NT2/D1 (cell line): ENCODE measurements around the gene ARHGAP32.
"Not testable (repeated sequence)": the region's sequence is repeated elsewhere in the genome, so short reads cannot be mapped to it uniquely, and the experiment has no call there.

Source experiments
- DNase-seq: peaks from one replicate; pipeline ENCODE4 v3.0.0-alpha.2; 2011; ENCODE audit warnings: low read depth, low spot score
- H3K27me3 ChIP-seq: 2 replicates; pipeline ENCODE4 v1.6.0; 2011; ENCODE audit warnings: mild to moderate bottlenecking; ENCODE audit not compliant: insufficient read length, insufficient read depth
- H3K36me3 ChIP-seq: 2 replicates; pipeline ENCODE4 v1.6.1; 2011; ENCODE audit warnings: mild to moderate bottlenecking, low read length, mixed read lengths; ENCODE audit not compliant: insufficient read depth, insufficient read length
- H3K4me1 ChIP-seq: 2 replicates; pipeline ENCODE4 v1.5.1; 2011; ENCODE audit not compliant: insufficient read depth, insufficient read length
- H3K4me3 ChIP-seq: 2 replicates; pipeline ENCODE4 v1.5.1; 2011; ENCODE audit warnings: low read depth; ENCODE audit not compliant: insufficient read length
- H3K9ac ChIP-seq: 2 replicates; pipeline ENCODE4 v1.6.0; 2011; ENCODE audit warnings: low read depth; ENCODE audit not compliant: insufficient read length
- H3K9me3 ChIP-seq: 2 replicates; pipeline ENCODE4 v1.5.1; 2011; ENCODE audit warnings: mild to moderate bottlenecking, low read length; ENCODE audit not compliant: insufficient read depth
- SUZ12 ChIP-seq: IDR thresholded peaks from 2 replicates; pipeline ENCODE4 v1.6.1; 2011; ENCODE audit not compliant: insufficient read length, insufficient read depth; ENCODE audit errors: extremely low read depth
- YY1 ChIP-seq: IDR thresholded peaks from 2 replicates; pipeline ENCODE4 v1.6.1; 2011; ENCODE audit not compliant: insufficient read length, insufficient read depth
- ZNF274 ChIP-seq: IDR thresholded peaks from 2 replicates; pipeline ENCODE4 v1.6.1; 2011; ENCODE audit warnings: mild to moderate bottlenecking, low read depth, low read length

The ARHGAP32 gene

GRCh38 chr11:129163714-129164164 is 28.4 kb downstream of the ARHGAP32 start:
- Histone ChIP-seq H3K27me3 (no peaks in the 10 kb centered on the region), H3K4me1 (no peaks in the 10 kb centered on the region), H3K4me3 (no peak overlapping the region), H3K9ac (no peak overlapping the region), H3K9me3 (no peaks in the 10 kb centered on the region; the same call in 1 of the 2 replicates), H3K36me3 (no peaks in the 10 kb centered on the region)
- no peak for DNase-seq
- TF ChIP-seq ZNF274 (no peak), SUZ12 (no peak), YY1 (no peak)

GRCh38 chr11:129157080-129157479 is 35.0 kb downstream of the ARHGAP32 start:
- not testable (repeated sequence) for DNase-seq, H3K4me1 ChIP-seq, H3K27me3 ChIP-seq, H3K4me3 ChIP-seq, H3K9ac ChIP-seq, H3K9me3 ChIP-seq, H3K36me3 ChIP-seq

- no peak for DNase-seq
- Histone ChIP-seq H3K36me3 (no peaks in the 10 kb centered on the region), H3K4me1 (no peaks in the 10 kb centered on the region), H3K9ac (no peak overlapping the region), H3K9me3 (no peaks in the 10 kb centered on the region; the same call in 1 of the 2 replicates), H3K4me3 (no peak overlapping the region), H3K27me3 (no peaks in the 10 kb centered on the region)
- no peak for TF ChIP-seq SUZ12
- no peak for TF ChIP-seq ZNF274
- TF ChIP-seq YY1 = no peak
These were observed 36.4 kb downstream of the ARHGAP32 start for GRCh38 chr11:129155745-129156144.

- TF ChIP-seq YY1 = no peak
- no peak for TF ChIP-seq ZNF274
- no peak for TF ChIP-seq SUZ12
- no peak for DNase-seq
- no peaks in the 10 kb centered on the region for H3K4me1 ChIP-seq
- no peaks in the 10 kb centered on the region; the same call in none of the 2 replicates for H3K9me3 ChIP-seq
- no peaks in the 10 kb centered on the region for H3K36me3 ChIP-seq
- no peak overlapping the region for H3K9ac ChIP-seq
- no peaks in the 10 kb centered on the region for H3K27me3 ChIP-seq
- no peak overlapping the region for H3K4me3 ChIP-seq
These were observed 43.6 kb downstream of the ARHGAP32 start for GRCh38 chr11:129148487-129148886.

- Histone ChIP-seq H3K27me3 (no peaks in the 10 kb centered on the region), H3K4me3 (no peak overlapping the region), H3K36me3 (no peaks in the 10 kb centered on the region), H3K9me3 (no peaks in the 10 kb centered on the region; the same call in 1 of the 2 replicates), H3K9ac (no peak overlapping the region), H3K4me1 (no peaks in the 10 kb centered on the region)
- DNase-seq = no peak
- TF ChIP-seq ZNF274 (no peak), YY1 (no peak), SUZ12 (no peak)
These were observed 45.9 kb downstream of the ARHGAP32 start for GRCh38 chr11:129146191-129146590.

GRCh38 chr11:129145276-129145675 is 46.8 kb downstream of the ARHGAP32 start:
- no peak for DNase-seq
- H3K4me3 ChIP-seq = no peak overlapping the region
- H3K9me3 ChIP-seq = no peaks in the 10 kb centered on the region; the same call in 1 of the 2 replicates
- no peaks in the 10 kb centered on the region for H3K4me1 ChIP-seq
- no peaks in the 10 kb centered on the region for H3K36me3 ChIP-seq
- TF ChIP-seq SUZ12 = no peak
- TF ChIP-seq YY1 = no peak
- TF ChIP-seq ZNF274 = no peak
- H3K9ac ChIP-seq = no peak overlapping the region
- no peaks in the 10 kb centered on the region for H3K27me3 ChIP-seq

GRCh38 chr11:129144256-129144655 is 47.9 kb downstream of the ARHGAP32 start:
- H3K36me3 ChIP-seq = no peaks in the 10 kb centered on the region
- DNase-seq = no peak

GRCh38 chr11:129143335-129143734 is 48.8 kb downstream of the ARHGAP32 start:
- H3K36me3 ChIP-seq = no peaks in the 10 kb centered on the region
- TF ChIP-seq ZNF274 = no peak
- TF ChIP-seq YY1 = no peak
- TF ChIP-seq SUZ12 = no peak
- no peak overlapping the region for H3K9ac ChIP-seq
- H3K4me3 ChIP-seq = no peak overlapping the region
- DNase-seq = no peak
- no peaks in the 10 kb centered on the region for H3K9me3 ChIP-seq
- no peaks in the 10 kb centered on the region for H3K27me3 ChIP-seq
- H3K4me1 ChIP-seq = no peaks in the 10 kb centered on the region

More at GRCh38 chr11:129144256-129144655, 47.9 kb downstream of the ARHGAP32 start:
- Histone ChIP-seq H3K27me3 (no peaks in the 10 kb centered on the region), H3K4me1 (no peaks in the 10 kb centered on the region), H3K9ac (no peak overlapping the region), H3K4me3 (no peak overlapping the region), H3K9me3 (no peaks in the 10 kb centered on the region; the same call in 1 of the 2 replicates)
- TF ChIP-seq YY1 = no peak
- TF ChIP-seq ZNF274 = no peak
- TF ChIP-seq SUZ12 = no peak
